ENCODE data around the gene BEND5. TPM values are rescaled to one million over a fixed set of nuclear protein-coding genes. Genes with fewer than 3 reads are reported as not detected.

Gene BEND5
- polyA plus RNA-seq, 2 donors, result 0.71 to 1.4 TPM

- Histone ChIP-seq H3K27ac (ENCODE audit: low read depth in 2 of 2, low read length in 1 of 2) (no peak overlapping the region), H3K27me3 (ENCODE audit: control insufficient read depth in 1 of 2, insufficient read depth in 2 of 2, low read length in 2 of 2) (no peaks in the 10 kb centered on the region), H3K36me3 (ENCODE audit: control insufficient read depth in 2 of 2, insufficient read depth in 2 of 2, low read length in 1 of 2) (no peaks in the 10 kb centered on the region), H3K4me1 (ENCODE audit: control insufficient read depth in 2 of 2, insufficient read depth in 2 of 2, low read length in 1 of 2) (peaks cover 0 to 3% of the 10 kb centered on the region in 2 donors), H3K4me3 (ENCODE audit: low read depth in 1 of 2, low read length in 2 of 2) (no peak overlapping the region), H3K9me3 (ENCODE audit: control insufficient read depth in 2 of 2, insufficient read depth in 1 of 2, low read depth in 1 of 2, low read length in 1 of 2) (no peaks in the 10 kb centered on the region)
- 88 to 90% methylated on average over 5 of the region's 5 CpGs for WGBS, 2 donors
These were observed 60.8 kb downstream of the BEND5 start for GRCh38 chr1:48715921-48716320.

- Histone ChIP-seq H3K4me3 (ENCODE audit: low read depth in 1 of 2, low read length in 2 of 2) (no peak overlapping the region), H3K27ac (ENCODE audit: low read depth in 2 of 2, low read length in 1 of 2) (no peak overlapping the region), H3K4me1 (ENCODE audit: control insufficient read depth in 2 of 2, insufficient read depth in 2 of 2, low read length in 1 of 2) (no peaks in the 10 kb centered on the region), H3K27me3 (ENCODE audit: control insufficient read depth in 1 of 2, insufficient read depth in 2 of 2, low read length in 2 of 2) (no peaks in the 10 kb centered on the region), H3K9me3 (ENCODE audit: control insufficient read depth in 2 of 2, insufficient read depth in 1 of 2, low read depth in 1 of 2, low read length in 1 of 2) (peaks cover 0 to 3% of the 10 kb centered on the region in 2 donors), H3K36me3 (ENCODE audit: control insufficient read depth in 2 of 2, insufficient read depth in 2 of 2, low read length in 1 of 2) (no peaks in the 10 kb centered on the region)
- WGBS, 2 donors, result 89 to 91% methylated on average over 2 of the region's 2 CpGs
These were observed 65.8 kb downstream of the BEND5 start for GRCh38 chr1:48710915-48711314.

GRCh38 chr1:48710318-48710717 is 66.4 kb downstream of the BEND5 start:
- no peak overlapping the region for H3K4me3 ChIP-seq (ENCODE audit: low read depth in 1 of 2, low read length in 2 of 2)
- no peak overlapping the region for H3K27ac ChIP-seq (ENCODE audit: low read depth in 2 of 2, low read length in 1 of 2)
- H3K9me3 ChIP-seq (ENCODE audit: control insufficient read depth in 2 of 2, insufficient read depth in 1 of 2, low read depth in 1 of 2, low read length in 1 of 2), result peaks cover 0 to 3% of the 10 kb centered on the region in 2 donors
- no peaks in the 10 kb centered on the region for H3K4me1 ChIP-seq (ENCODE audit: control insufficient read depth in 2 of 2, insufficient read depth in 2 of 2, low read length in 1 of 2)
- no peaks in the 10 kb centered on the region for H3K36me3 ChIP-seq (ENCODE audit: control insufficient read depth in 2 of 2, insufficient read depth in 2 of 2, low read length in 1 of 2)
- 87 to 94% methylated on average over 2 of the region's 2 CpGs for WGBS, 2 donors
- H3K27me3 ChIP-seq (ENCODE audit: control insufficient read depth in 1 of 2, insufficient read depth in 2 of 2, low read length in 2 of 2), result no peaks in the 10 kb centered on the region

- Histone ChIP-seq H3K4me1 (ENCODE audit: control insufficient read depth in 2 of 2, insufficient read depth in 2 of 2, low read length in 1 of 2) (no peaks in the 10 kb centered on the region), H3K9me3 (ENCODE audit: control insufficient read depth in 2 of 2, insufficient read depth in 1 of 2, low read depth in 1 of 2, low read length in 1 of 2) (peaks cover 0 to 3% of the 10 kb centered on the region in 2 donors), H3K36me3 (ENCODE audit: control insufficient read depth in 2 of 2, insufficient read depth in 2 of 2, low read length in 1 of 2) (no peaks in the 10 kb centered on the region), H3K27me3 (ENCODE audit: control insufficient read depth in 1 of 2, insufficient read depth in 2 of 2, low read length in 2 of 2) (peaks cover 0 to 2% of the 10 kb centered on the region in 2 donors), H3K4me3 (ENCODE audit: low read depth in 1 of 2, low read length in 2 of 2) (no peak overlapping the region), H3K27ac (ENCODE audit: low read depth in 2 of 2, low read length in 1 of 2) (no peak overlapping the region)
- WGBS, 2 donors, result 91 to 92% methylated on average over 6 of the region's 6 CpGs
These were observed 72.0 kb downstream of the BEND5 start for GRCh38 chr1:48704736-48705135.

GRCh38 chr1:48701445-48701844 is 75.2 kb downstream of the BEND5 start:
- no peak overlapping the region for H3K27ac ChIP-seq (ENCODE audit: low read depth in 2 of 2, low read length in 1 of 2)
- peaks cover 0 to 2% of the 10 kb centered on the region in 2 donors for H3K27me3 ChIP-seq (ENCODE audit: control insufficient read depth in 1 of 2, insufficient read depth in 2 of 2, low read length in 2 of 2)
- no peaks in the 10 kb centered on the region for H3K4me1 ChIP-seq (ENCODE audit: control insufficient read depth in 2 of 2, insufficient read depth in 2 of 2, low read length in 1 of 2)
- no peaks in the 10 kb centered on the region for H3K36me3 ChIP-seq (ENCODE audit: control insufficient read depth in 2 of 2, insufficient read depth in 2 of 2, low read length in 1 of 2)
- no peaks in the 10 kb centered on the region for H3K9me3 ChIP-seq (ENCODE audit: control insufficient read depth in 2 of 2, insufficient read depth in 1 of 2, low read depth in 1 of 2, low read length in 1 of 2)
- H3K4me3 ChIP-seq (ENCODE audit: low read depth in 1 of 2, low read length in 2 of 2), result no peak overlapping the region
- 77 to 83% methylated on average over 2 of the region's 2 CpGs for WGBS, 2 donors

- no peaks in the 10 kb centered on the region for H3K27me3 ChIP-seq (ENCODE audit: control insufficient read depth in 1 of 2, insufficient read depth in 2 of 2, low read length in 2 of 2)
- H3K9me3 ChIP-seq (ENCODE audit: control insufficient read depth in 2 of 2, insufficient read depth in 1 of 2, low read depth in 1 of 2, low read length in 1 of 2), result no peaks in the 10 kb centered on the region
- H3K27ac ChIP-seq (ENCODE audit: low read depth in 2 of 2, low read length in 1 of 2), result no peak overlapping the region
- no peaks in the 10 kb centered on the region for H3K36me3 ChIP-seq (ENCODE audit: control insufficient read depth in 2 of 2, insufficient read depth in 2 of 2, low read length in 1 of 2)
- 21 to 22% methylated on average over 5 of the region's 5 CpGs for WGBS, 2 donors
- H3K4me1 ChIP-seq (ENCODE audit: control insufficient read depth in 2 of 2, insufficient read depth in 2 of 2, low read length in 1 of 2), result peaks cover 2 to 6% of the 10 kb centered on the region in 2 donors
- no peak overlapping the region for H3K4me3 ChIP-seq (ENCODE audit: low read depth in 1 of 2, low read length in 2 of 2)
These were observed 79.5 kb downstream of the BEND5 start for GRCh38 chr1:48697066-48697707.

- Histone ChIP-seq H3K27me3 (ENCODE audit: control insufficient read depth in 1 of 2, insufficient read depth in 2 of 2, low read length in 2 of 2) (no peaks in the 10 kb centered on the region), H3K9me3 (ENCODE audit: control insufficient read depth in 2 of 2, insufficient read depth in 1 of 2, low read depth in 1 of 2, low read length in 1 of 2) (no peaks in the 10 kb centered on the region), H3K4me3 (ENCODE audit: low read depth in 1 of 2, low read length in 2 of 2) (no peak overlapping the region), H3K36me3 (ENCODE audit: control insufficient read depth in 2 of 2, insufficient read depth in 2 of 2, low read length in 1 of 2) (no peaks in the 10 kb centered on the region), H3K27ac (ENCODE audit: low read depth in 2 of 2, low read length in 1 of 2) (no peak overlapping the region), H3K4me1 (ENCODE audit: control insufficient read depth in 2 of 2, insufficient read depth in 2 of 2, low read length in 1 of 2) (peaks cover 2 to 6% of the 10 kb centered on the region in 2 donors)
- 55 to 71% methylated on average over 2 of the region's 2 CpGs for WGBS, 2 donors
These were observed 81.5 kb downstream of the BEND5 start for GRCh38 chr1:48695161-48695560.

GRCh38 chr1:48693674-48694320 is 82.9 kb downstream of the BEND5 start:
- 48 to 53% methylated on average over 12 of the region's 12 CpGs for WGBS, 2 donors

GRCh38 chr1:48693180-48693579 is 83.5 kb downstream of the BEND5 start:
- no peaks in the 10 kb centered on the region for H3K9me3 ChIP-seq (ENCODE audit: control insufficient read depth in 2 of 2, insufficient read depth in 1 of 2, low read depth in 1 of 2, low read length in 1 of 2)
- peaks cover 2 to 6% of the 10 kb centered on the region in 2 donors for H3K4me1 ChIP-seq (ENCODE audit: control insufficient read depth in 2 of 2, insufficient read depth in 2 of 2, low read length in 1 of 2)
- no peaks in the 10 kb centered on the region for H3K36me3 ChIP-seq (ENCODE audit: control insufficient read depth in 2 of 2, insufficient read depth in 2 of 2, low read length in 1 of 2)
- no peaks in the 10 kb centered on the region for H3K27me3 ChIP-seq (ENCODE audit: control insufficient read depth in 1 of 2, insufficient read depth in 2 of 2, low read length in 2 of 2)
- 40 to 48% methylated on average over 11 of the region's 11 CpGs for WGBS, 2 donors
- no peak overlapping the region for H3K4me3 ChIP-seq (ENCODE audit: low read depth in 1 of 2, low read length in 2 of 2)
- no peak overlapping the region for H3K27ac ChIP-seq (ENCODE audit: low read depth in 2 of 2, low read length in 1 of 2)

More at GRCh38 chr1:48693674-48694320, 82.9 kb downstream of the BEND5 start:
- Histone ChIP-seq H3K4me1 (ENCODE audit: control insufficient read depth in 2 of 2, insufficient read depth in 2 of 2, low read length in 1 of 2) (peaks cover 2 to 6% of the 10 kb centered on the region in 2 donors), H3K27me3 (ENCODE audit: control insufficient read depth in 1 of 2, insufficient read depth in 2 of 2, low read length in 2 of 2) (no peaks in the 10 kb centered on the region), H3K36me3 (ENCODE audit: control insufficient read depth in 2 of 2, insufficient read depth in 2 of 2, low read length in 1 of 2) (no peaks in the 10 kb centered on the region), H3K4me3 (ENCODE audit: low read depth in 1 of 2, low read length in 2 of 2) (no peak overlapping the region), H3K27ac (ENCODE audit: low read depth in 2 of 2, low read length in 1 of 2) (no peak overlapping the region), H3K9me3 (ENCODE audit: control insufficient read depth in 2 of 2, insufficient read depth in 1 of 2, low read depth in 1 of 2, low read length in 1 of 2) (no peaks in the 10 kb centered on the region)

GRCh38 chr1:48692235-48692634 is 84.5 kb downstream of the BEND5 start:
- H3K36me3 ChIP-seq (ENCODE audit: control insufficient read depth in 2 of 2, insufficient read depth in 2 of 2, low read length in 1 of 2), result no peaks in the 10 kb centered on the region
- H3K27ac ChIP-seq (ENCODE audit: low read depth in 2 of 2, low read length in 1 of 2), result no peak overlapping the region
- H3K4me1 ChIP-seq (ENCODE audit: control insufficient read depth in 2 of 2, insufficient read depth in 2 of 2, low read length in 1 of 2), result peaks cover 2 to 9% of the 10 kb centered on the region in 2 donors
- no peak overlapping the region for H3K4me3 ChIP-seq (ENCODE audit: low read depth in 1 of 2, low read length in 2 of 2)
- H3K9me3 ChIP-seq (ENCODE audit: control insufficient read depth in 2 of 2, insufficient read depth in 1 of 2, low read depth in 1 of 2, low read length in 1 of 2), result no peaks in the 10 kb centered on the region
- 70 to 74% methylated on average over 9 of the region's 9 CpGs for WGBS, 2 donors
- no peaks in the 10 kb centered on the region for H3K27me3 ChIP-seq (ENCODE audit: control insufficient read depth in 1 of 2, insufficient read depth in 2 of 2, low read length in 2 of 2)
